ENCODE data around the gene DYNLT2.
A peak's percentile ranks its signal among the peaks of the same experiment; 100 is the strongest.

The DYNLT2 gene, protein sequence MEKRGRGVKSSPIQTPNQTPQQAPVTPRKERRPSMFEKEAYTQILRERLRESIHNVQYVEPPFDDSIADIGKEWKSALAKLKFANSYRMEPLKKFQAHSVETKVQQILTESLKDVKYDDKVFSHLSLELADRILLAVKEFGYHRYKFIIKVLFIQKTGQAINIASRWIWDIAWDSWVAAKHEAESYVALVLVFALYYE

GRCh38 chr6:169751242-169752073 is at the start of gene DYNLT2, which contains the start of gene ERMARD:
Gene DYNLT2 (minus strand): TSS chr6:169751572. CDS start chr6:169751458, 114 bp downstream.
Gene ERMARD (plus strand): TSS chr6:169751622. CDS start chr6:169751658, 36 bp downstream.
- H3K4me3 Mint-ChIP-seq, result peak within 1 kb of the TSS; percentile 97
- H3K27me3 Mint-ChIP-seq, result no peaks in the 10 kb centered on the region
- H3K9me3 Mint-ChIP-seq (ENCODE audit: low read depth), result peaks cover 6% of the 10 kb centered on the region
- H3K27ac Mint-ChIP-seq, result peak within 1 kb of the TSS; percentile 97
- H3K4me1 Mint-ChIP-seq (ENCODE audit: low read depth), result peaks cover 37% of the 10 kb centered on the region
- H3K36me3 Mint-ChIP-seq, result peaks cover 5% of the 10 kb centered on the region

GRCh38 chr6:169800668-169801395 is 49.5 kb upstream of the DYNLT2 start:
- H3K9me3 Mint-ChIP-seq (ENCODE audit: low read depth), result no peaks in the 10 kb centered on the region
- no peak overlapping the region for H3K4me3 Mint-ChIP-seq
- no peak overlapping the region for H3K27ac Mint-ChIP-seq
- H3K27me3 Mint-ChIP-seq, result peaks cover 38% of the 10 kb centered on the region
- H3K4me1 Mint-ChIP-seq (ENCODE audit: low read depth), result peaks cover 31% of the 10 kb centered on the region
- no peaks in the 10 kb centered on the region for H3K36me3 Mint-ChIP-seq

DNA sequence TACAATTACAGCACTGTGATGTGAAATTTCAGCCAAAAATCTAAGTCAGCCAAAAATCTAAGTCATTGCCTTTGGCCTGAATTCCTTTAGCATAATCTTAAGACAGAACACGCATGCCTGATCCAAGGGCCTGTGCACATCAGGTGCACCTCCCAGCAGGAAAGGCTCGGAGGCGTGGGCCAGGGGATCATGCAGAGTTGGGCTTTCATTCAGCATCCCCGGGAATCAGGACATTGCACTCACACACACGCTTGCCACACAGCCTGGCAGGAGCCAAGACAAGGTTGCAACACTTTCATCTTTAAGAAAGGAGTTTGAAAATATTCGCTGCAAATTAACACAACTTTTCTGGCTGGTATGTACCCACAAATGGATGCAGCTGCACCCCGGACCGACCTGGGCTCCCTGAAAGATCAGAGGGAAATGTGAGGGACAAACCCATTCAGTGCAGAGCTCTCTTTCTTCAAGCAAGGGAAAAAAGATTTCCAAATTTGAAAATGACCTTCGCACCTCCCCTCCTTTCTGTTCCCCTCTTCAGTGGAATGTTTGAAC is 48.8 kb upstream of the DYNLT2 start:
- no peaks in the 10 kb centered on the region for H3K36me3 Mint-ChIP-seq
- no peak overlapping the region for H3K4me3 Mint-ChIP-seq
- no peak overlapping the region for H3K27ac Mint-ChIP-seq
- H3K4me1 Mint-ChIP-seq (ENCODE audit: low read depth), result peaks cover 25% of the 10 kb centered on the region
- H3K9me3 Mint-ChIP-seq (ENCODE audit: low read depth), result no peaks in the 10 kb centered on the region
- H3K27me3 Mint-ChIP-seq, result peaks cover 32% of the 10 kb centered on the region

GRCh38 chr6:169799474-169799926 is 48.1 kb upstream of the DYNLT2 start:
- Mint-ChIP-seq H3K36me3 (no peaks in the 10 kb centered on the region), H3K4me1 (ENCODE audit: low read depth) (peaks cover 18% of the 10 kb centered on the region), H3K27ac (no peak overlapping the region)

GRCh38 chr6:169798764-169799473 is 47.5 kb upstream of the DYNLT2 start:
- Mint-ChIP-seq H3K9me3 (ENCODE audit: low read depth) (no peaks in the 10 kb centered on the region), H3K27me3 (peaks cover 19% of the 10 kb centered on the region), H3K4me1 (ENCODE audit: low read depth) (peaks cover 12% of the 10 kb centered on the region), H3K36me3 (no peaks in the 10 kb centered on the region), H3K4me3 (no peak overlapping the region), H3K27ac (no peak overlapping the region)

More at GRCh38 chr6:169799474-169799926, 48.1 kb upstream of the DYNLT2 start:
- Mint-ChIP-seq H3K9me3 (ENCODE audit: low read depth) (no peaks in the 10 kb centered on the region), H3K4me3 (no peak overlapping the region), H3K27me3 (peaks cover 25% of the 10 kb centered on the region)

DNA sequence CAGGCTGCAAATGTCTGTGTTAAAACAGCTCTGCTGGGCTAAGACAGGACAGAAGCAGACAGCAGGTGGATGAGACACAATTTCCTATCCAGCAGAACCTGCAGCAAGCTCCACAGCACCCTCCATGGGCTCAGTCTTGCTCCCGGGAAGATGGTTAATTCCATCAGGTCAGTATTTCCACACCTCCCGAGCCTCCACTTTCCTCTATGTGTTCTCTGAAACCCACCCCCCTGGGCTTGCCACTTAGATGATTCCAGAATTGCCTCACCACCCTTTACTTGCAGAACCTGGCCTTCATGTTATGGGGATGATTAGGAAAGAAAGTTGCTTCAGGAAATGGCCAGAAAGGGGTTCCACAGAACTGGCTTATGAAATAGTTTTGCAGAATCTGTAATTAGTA is 43.8 kb upstream of the DYNLT2 start:
- Mint-ChIP-seq H3K27ac (peak overlapping the region; percentile 36), H3K9me3 (ENCODE audit: low read depth) (no peaks in the 10 kb centered on the region), H3K36me3 (peaks cover 2% of the 10 kb centered on the region), H3K4me3 (no peak overlapping the region), H3K4me1 (ENCODE audit: low read depth) (peaks cover 6% of the 10 kb centered on the region), H3K27me3 (peaks cover 35% of the 10 kb centered on the region)

- H3K9me3 Mint-ChIP-seq (ENCODE audit: low read depth), result no peaks in the 10 kb centered on the region
- peaks cover 35% of the 10 kb centered on the region for H3K27me3 Mint-ChIP-seq
Measured at GRCh38 chr6:169794317-169795055, 43.1 kb upstream of the DYNLT2 start.

GRCh38 chr6:169793408-169793807 is 42.0 kb upstream of the DYNLT2 start:
- peaks cover 2% of the 10 kb centered on the region for H3K36me3 Mint-ChIP-seq
- peaks cover 31% of the 10 kb centered on the region for H3K27me3 Mint-ChIP-seq
- H3K4me1 Mint-ChIP-seq (ENCODE audit: low read depth), result peaks cover 11% of the 10 kb centered on the region
- no peak overlapping the region for H3K4me3 Mint-ChIP-seq
- no peak overlapping the region for H3K27ac Mint-ChIP-seq
- H3K9me3 Mint-ChIP-seq (ENCODE audit: low read depth), result no peaks in the 10 kb centered on the region

More at GRCh38 chr6:169794317-169795055, 43.1 kb upstream of the DYNLT2 start:
- Mint-ChIP-seq H3K4me3 (no peak overlapping the region), H3K36me3 (peaks cover 2% of the 10 kb centered on the region), H3K4me1 (ENCODE audit: low read depth) (peaks cover 11% of the 10 kb centered on the region), H3K27ac (no peak overlapping the region)

DNA sequence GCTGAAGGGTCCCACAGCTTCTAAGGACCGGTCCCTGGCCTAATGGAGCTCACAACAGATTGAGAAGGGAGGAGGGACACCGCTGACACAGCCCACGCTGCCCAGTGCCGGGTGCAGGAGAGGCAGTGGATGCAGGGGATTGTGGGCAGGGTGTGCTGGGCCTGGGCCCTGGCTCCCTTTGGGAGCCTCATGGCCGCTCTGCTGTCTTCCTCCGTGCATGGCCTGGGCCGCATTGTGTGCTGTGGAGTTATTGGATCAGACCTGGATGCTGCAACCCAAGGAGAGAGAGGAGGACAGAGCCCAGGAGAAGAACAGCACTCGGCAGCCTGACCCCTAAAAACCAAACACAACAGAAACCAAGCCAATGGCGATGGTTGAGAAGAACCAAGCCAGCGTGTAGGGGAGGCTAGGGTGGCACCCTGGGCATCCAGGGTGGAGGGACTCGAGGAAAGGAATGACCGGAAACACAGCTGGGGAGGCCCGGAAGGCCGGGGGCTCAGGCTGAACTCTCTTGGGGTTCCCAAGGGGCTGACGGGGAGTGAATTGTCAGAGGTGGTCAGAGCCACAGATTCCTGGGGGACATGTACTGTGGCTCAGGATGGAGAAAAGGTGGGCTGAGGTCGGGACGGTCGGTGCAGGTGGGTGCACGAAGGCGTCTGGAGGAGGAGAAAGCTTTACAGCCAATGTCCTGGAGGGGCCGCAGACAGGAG is 41.1 kb upstream of the DYNLT2 start:
- H3K36me3 Mint-ChIP-seq, result peaks cover 2% of the 10 kb centered on the region
- H3K4me3 Mint-ChIP-seq, result no peak overlapping the region
- peaks cover 26% of the 10 kb centered on the region for H3K27me3 Mint-ChIP-seq
- peaks cover 11% of the 10 kb centered on the region for H3K4me1 Mint-ChIP-seq (ENCODE audit: low read depth)
- H3K9me3 Mint-ChIP-seq (ENCODE audit: low read depth), result no peaks in the 10 kb centered on the region
- H3K27ac Mint-ChIP-seq, result no peak overlapping the region

DNA sequence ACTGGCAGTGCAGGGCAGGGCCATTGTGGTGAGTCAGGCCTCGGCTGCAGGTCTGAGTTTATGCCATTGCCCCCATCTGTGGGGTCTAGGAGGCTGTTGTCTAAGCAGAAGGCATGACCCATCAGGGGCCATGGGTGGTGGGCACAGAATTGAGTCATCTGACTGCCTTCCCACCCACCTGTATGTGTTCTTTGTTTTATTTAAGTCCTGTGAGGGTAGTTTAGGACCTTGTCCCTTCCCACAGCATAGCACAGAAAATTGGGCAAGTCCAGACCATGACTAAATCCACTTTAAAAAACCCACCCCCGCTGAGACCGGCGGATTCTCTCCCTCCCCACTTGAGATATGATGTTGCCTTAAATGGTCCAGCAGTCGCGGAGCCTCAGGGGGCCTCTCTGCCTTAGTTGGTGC is 40.4 kb upstream of the DYNLT2 start:
- no peak overlapping the region for H3K4me3 Mint-ChIP-seq
- peaks cover 2% of the 10 kb centered on the region for H3K36me3 Mint-ChIP-seq

DNA sequence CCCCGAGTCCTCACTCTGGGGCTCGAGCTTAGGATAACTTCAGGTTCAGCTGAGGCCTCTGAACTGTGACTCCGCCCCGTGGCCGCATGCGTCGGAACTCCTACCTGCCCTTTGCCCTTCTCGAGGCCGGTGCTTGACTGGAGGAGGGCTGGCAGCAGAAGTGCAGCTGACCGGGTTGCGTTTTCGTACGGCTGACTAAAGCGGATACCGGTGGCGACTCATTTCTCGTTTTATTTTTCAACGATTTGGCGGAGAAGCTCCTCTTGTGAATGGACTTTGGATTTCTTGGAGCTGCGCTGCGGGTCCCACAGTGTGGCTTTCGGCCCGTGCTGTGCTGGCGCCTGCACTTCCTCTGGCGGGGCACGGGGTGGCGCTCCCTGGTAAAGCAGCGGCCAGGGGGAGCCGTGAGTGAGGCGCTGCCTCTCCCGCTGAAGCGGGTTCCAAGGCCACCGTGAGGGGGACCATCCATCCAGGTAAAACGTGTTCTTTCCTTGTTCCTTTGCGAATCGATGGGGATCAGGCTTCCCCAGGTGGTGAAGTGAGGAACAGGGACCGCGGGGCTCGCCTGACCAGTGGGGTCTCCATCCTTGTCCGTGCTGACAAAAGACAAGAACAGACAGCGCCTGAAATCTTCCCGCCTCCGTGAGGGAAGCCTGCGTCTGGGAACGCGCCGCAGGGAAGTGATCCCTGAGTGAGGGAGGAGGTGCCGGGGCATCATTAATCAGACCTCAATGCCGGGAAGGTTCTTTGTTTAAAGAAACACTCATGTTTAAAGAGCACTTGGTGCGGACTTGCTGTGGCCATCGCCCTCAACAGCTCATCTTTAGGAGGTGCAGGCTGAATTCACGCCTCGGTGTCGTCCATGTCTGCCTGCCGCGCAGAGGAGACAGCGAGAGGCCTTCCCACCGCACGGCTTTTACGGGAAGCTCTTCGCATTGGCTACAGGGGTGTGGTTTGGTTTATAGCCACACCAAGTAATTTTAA is 38.9 kb upstream of the DYNLT2 start:
- peaks cover 2% of the 10 kb centered on the region for H3K36me3 Mint-ChIP-seq
- peak overlapping the region; percentile 87 for H3K4me3 Mint-ChIP-seq
- peaks cover 11% of the 10 kb centered on the region for H3K4me1 Mint-ChIP-seq (ENCODE audit: low read depth)
- no peaks in the 10 kb centered on the region for H3K9me3 Mint-ChIP-seq (ENCODE audit: low read depth)
- peaks cover 23% of the 10 kb centered on the region for H3K27me3 Mint-ChIP-seq
- H3K27ac Mint-ChIP-seq, result no peak overlapping the region

More for the DNA sequence above, 40.4 kb upstream of the DYNLT2 start:
- Mint-ChIP-seq H3K4me1 (ENCODE audit: low read depth) (peaks cover 11% of the 10 kb centered on the region), H3K27me3 (peaks cover 25% of the 10 kb centered on the region), H3K27ac (no peak overlapping the region), H3K9me3 (ENCODE audit: low read depth) (no peaks in the 10 kb centered on the region)

DNA sequence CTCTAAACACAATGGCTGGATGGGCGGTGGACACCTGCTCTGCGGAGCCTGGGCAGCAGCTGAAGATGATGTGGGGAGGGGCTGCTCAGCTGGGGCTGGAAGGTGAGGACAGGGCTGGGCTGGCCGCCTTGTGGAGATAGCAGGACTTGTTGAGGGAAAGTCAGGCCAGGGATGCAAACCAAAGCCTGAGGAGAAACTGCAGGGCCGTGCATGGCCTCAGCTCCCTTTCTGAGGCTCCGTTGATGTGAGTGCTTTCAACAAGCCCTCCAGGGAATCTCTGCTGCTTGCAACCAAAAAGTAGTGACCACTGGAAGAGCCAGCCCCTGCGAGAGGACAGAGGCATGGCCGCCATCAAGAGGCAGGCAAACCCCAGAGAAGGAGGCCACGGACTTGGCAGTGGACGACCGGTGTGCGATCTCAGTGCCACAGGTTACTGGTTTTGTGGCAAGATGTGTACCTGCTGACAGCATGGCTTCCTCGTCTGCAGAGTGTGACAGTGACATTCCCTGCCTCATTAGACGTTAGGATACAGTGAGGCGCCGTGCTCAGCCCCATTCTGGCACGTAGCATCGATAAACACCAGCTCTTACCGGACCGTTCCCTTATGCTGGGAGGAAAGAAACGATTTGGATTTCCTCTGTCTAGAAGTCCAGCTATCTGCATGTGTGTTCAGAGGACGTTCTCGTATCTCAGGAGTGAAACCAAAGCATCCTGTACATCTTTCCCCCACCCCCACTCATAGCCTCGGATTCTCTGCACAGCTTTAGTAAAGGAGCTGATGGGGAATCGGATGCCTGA is 38.0 kb upstream of the DYNLT2 start:
- Mint-ChIP-seq H3K4me3 (peak overlapping the region; percentile 87), H3K27ac (no peak overlapping the region), H3K4me1 (ENCODE audit: low read depth) (peaks cover 11% of the 10 kb centered on the region), H3K36me3 (peaks cover 2% of the 10 kb centered on the region), H3K27me3 (peaks cover 23% of the 10 kb centered on the region), H3K9me3 (ENCODE audit: low read depth) (no peaks in the 10 kb centered on the region)
